PC-9 (cell line): ENCODE data around the gene SMIM29. TPM values are rescaled to one million over a fixed set of nuclear protein-coding genes. Genes with fewer than 3 reads are reported as not detected.

Experiments used
- BruUV-seq: library from RNA; stranded (reverse); fragments of 400-500 nt; replicated peaks from 2 replicates; lab custom pipeline; 2021; lab: Mats Ljungman, UMichigan
- CTCF ChIA-PET: fragments of 300-600 bp; sonication (Branson Sonifier 250); formaldehyde crosslinking; loops from one replicate; lab custom pipeline; 2022; ENCODE audit warnings: antibody characterized with exemption; lab: Charles Lee
- POLR2A ChIA-PET: fragments of 300-600 bp; sonication (Branson Sonifier 250); formaldehyde crosslinking; loops from one replicate; lab custom pipeline; 2022; ENCODE audit warnings: antibody characterized with exemption; ENCODE audit not compliant: unreplicated experiment; lab: Charles Lee
- DNase-seq, 2 experiments: peaks; one replicate each; pipeline versions ENCODE4 v3.0.0 to v3.0.0-alpha.2; 2015 to 2022; ENCODE audit warnings: mixed read lengths in 1 of 2
- H2AFZ ChIP-seq: fragments of 200-600 bp; sonication (generic); 2 replicates; pipeline ENCODE4 v1.8.1; 2017; ENCODE audit warnings: antibody characterized with exemption
- H3F3A ChIP-seq: fragments of 200-600 bp; sonication (generic); 2 replicates; pipeline ENCODE4 v1.8.1; 2017; ENCODE audit warnings: antibody characterized with exemption, mild to moderate bottlenecking, low read depth; ENCODE audit not compliant: insufficient read depth
- H3K27ac ChIP-seq: fragments of 200-600 bp; sonication (generic); 2 replicates; pipeline ENCODE4 v1.6.1; 2016; ENCODE audit warnings: mixed run types
- H3K27me3 ChIP-seq: fragments of 200-600 bp; sonication (generic); 2 replicates; pipeline ENCODE4 v1.6.1; 2016; ENCODE audit warnings: low read depth, mixed run types; ENCODE audit not compliant: insufficient read depth
- H3K36me3 ChIP-seq: fragments of 200-600 bp; sonication (generic); 2 replicates; pipeline ENCODE4 v1.6.1; 2016; ENCODE audit warnings: low read depth, mixed run types
- H3K4me1 ChIP-seq: fragments of 200-600 bp; sonication (generic); replicated peaks from 2 replicates; pipeline ENCODE4 v1.6.1; 2016; ENCODE audit warnings: mixed run types; ENCODE audit not compliant: insufficient read depth
- H3K4me2 ChIP-seq: fragments of 200-600 bp; sonication (generic); 2 replicates; pipeline ENCODE4 v1.6.1; 2017; ENCODE audit warnings: mixed run types
- H3K4me3 ChIP-seq: fragments of 200-600 bp; sonication (generic); 2 replicates; pipeline ENCODE4 v1.6.1; 2016; ENCODE audit warnings: mixed run types
- H3K79me2 ChIP-seq: fragments of 200-600 bp; sonication (generic); 2 replicates; pipeline ENCODE4 v1.6.1; 2017; ENCODE audit warnings: low read depth, mixed run types
- H3K9me2 ChIP-seq: fragments of 200-600 bp; sonication (generic); 2 replicates; pipeline ENCODE4 v1.8.1; 2017; ENCODE audit warnings: mild to moderate bottlenecking; ENCODE audit not compliant: insufficient read depth
- H3K9me3 ChIP-seq: fragments of 200-600 bp; sonication (generic); 2 replicates; pipeline ENCODE4 v1.8.1; 2016; ENCODE audit warnings: low read depth; ENCODE audit not compliant: insufficient read depth
- H4K20me1 ChIP-seq: fragments of 200-600 bp; sonication (generic); 2 replicates; pipeline ENCODE4 v1.8.1; 2017; ENCODE audit not compliant: insufficient read depth
- CTCF ChIP-seq: fragments of 200-600 bp; sonication (generic); conservative IDR thresholded peaks from 2 replicates; pipeline ENCODE4 v1.6.1; 2017; ENCODE audit warnings: mixed run types, antibody characterized with exemption, mild to moderate bottlenecking, moderate library complexity
- EZH2 ChIP-seq: fragments of 200-600 bp; sonication (generic); IDR thresholded peaks from 2 replicates; pipeline ENCODE4 v1.8.0; 2017; ENCODE audit warnings: antibody characterized with exemption, low read depth
- intact Hi-C: fragments of 100-400 bp; cut with micrococcal nuclease; formaldehyde crosslinking; loops from one replicate; pipeline ENCODE4 v1.10.0; 2022; ENCODE audit not compliant: unreplicated experiment
- total RNA-seq: library from RNA; stranded (reverse); gene quantifications from 2 replicates; pipeline ENCODE4 v1.2.3, GENCODE V29; 2021

Gene SMIM29
- total RNA-seq, 1 experiment from 2014 or later, result 35.2 TPM

- ChIA-PET POLR2A (no interaction called here), CTCF (no interaction called here)
- Histone ChIP-seq H3K9me3 (no peaks in the 10 kb centered on the region), H3K4me3 (no peak overlapping the region), H4K20me1 (no peaks in the 10 kb centered on the region), H2AFZ (no peak overlapping the region), H3K36me3 (peaks cover 10% of the 10 kb centered on the region), H3K27me3 (no peaks in the 10 kb centered on the region), H3K4me1 (no peaks in the 10 kb centered on the region), H3K9me2 (no peaks in the 10 kb centered on the region), H3F3A (peaks cover 11% of the 10 kb centered on the region), H3K27ac (no peak overlapping the region), H3K4me2 (no peak overlapping the region), H3K79me2 (no peaks in the 10 kb centered on the region; the same call in 1 of the 2 replicates)
- intact Hi-C loops, result no loop called here
- BruUV-seq, result no TSS peak
- no peak for DNase-seq
- TF ChIP-seq CTCF, result no peak
- TF ChIP-seq EZH2, result no peak
These were observed 40.3 kb upstream of the SMIM29 start for GRCh38 chr6:34289137-34289536.

- DNase-seq, result no peak
- no peak overlapping the region for H3K27ac ChIP-seq
- no peaks in the 10 kb centered on the region for H3K9me2 ChIP-seq
- H3F3A ChIP-seq, result peaks cover 11% of the 10 kb centered on the region
- no peak overlapping the region for H3K4me2 ChIP-seq
- H2AFZ ChIP-seq, result no peak overlapping the region
- H3K4me3 ChIP-seq, result no peak overlapping the region
- H3K36me3 ChIP-seq, result peaks cover 10% of the 10 kb centered on the region
- H3K4me1 ChIP-seq, result no peaks in the 10 kb centered on the region
- TF ChIP-seq CTCF (no peak), EZH2 (no peak)
- no peaks in the 10 kb centered on the region; the same call in 1 of the 2 replicates for H3K79me2 ChIP-seq
- H3K9me3 ChIP-seq, result no peaks in the 10 kb centered on the region
- ChIA-PET POLR2A (no interaction called here), CTCF (no interaction called here)
- no peaks in the 10 kb centered on the region for H3K27me3 ChIP-seq
- H4K20me1 ChIP-seq, result no peaks in the 10 kb centered on the region
- no TSS peak for BruUV-seq
- intact Hi-C loops, result no loop called here
These were observed 39.8 kb upstream of the SMIM29 start for GRCh38 chr6:34288581-34288980.

- no peaks in the 10 kb centered on the region for H3K9me2 ChIP-seq
- no peak overlapping the region for H2AFZ ChIP-seq
- H3F3A ChIP-seq, result peaks cover 5% of the 10 kb centered on the region; the same call in 1 of the 2 replicates
- H3K9me3 ChIP-seq, result no peaks in the 10 kb centered on the region
- no peaks in the 10 kb centered on the region for H3K4me1 ChIP-seq
- ChIA-PET POLR2A (no interaction called here), CTCF (no interaction called here)
- no peak for DNase-seq
- no peaks in the 10 kb centered on the region for H3K27me3 ChIP-seq
- no peak overlapping the region for H3K4me3 ChIP-seq
- no peak overlapping the region for H3K27ac ChIP-seq
- no peaks in the 10 kb centered on the region for H4K20me1 ChIP-seq
- no peak for TF ChIP-seq EZH2
- no peak for TF ChIP-seq CTCF
- H3K4me2 ChIP-seq, result no peak overlapping the region
- H3K36me3 ChIP-seq, result no peaks in the 10 kb centered on the region; the same call in none of the 2 replicates
- H3K79me2 ChIP-seq, result no peaks in the 10 kb centered on the region; the same call in 1 of the 2 replicates
- intact Hi-C loops, result no loop called here
- no TSS peak for BruUV-seq
These were observed 36.8 kb upstream of the SMIM29 start for GRCh38 chr6:34285448-34286164.
